GM18909 (cell line): ENCODE measurements around the gene PIP5KL1.
A peak's percentile ranks its signal among the peaks of the same experiment; 100 is the strongest.

ENCODE experiments used
- ATAC-seq: cut with Tn5 transposase; IDR thresholded peaks from one replicate; pipeline ENCODE4 v1.9.1; 2021; ENCODE audit warnings: mild to moderate bottlenecking; ENCODE audit not compliant: unreplicated experiment, poor library complexity

Gene PIP5KL1

DNA sequence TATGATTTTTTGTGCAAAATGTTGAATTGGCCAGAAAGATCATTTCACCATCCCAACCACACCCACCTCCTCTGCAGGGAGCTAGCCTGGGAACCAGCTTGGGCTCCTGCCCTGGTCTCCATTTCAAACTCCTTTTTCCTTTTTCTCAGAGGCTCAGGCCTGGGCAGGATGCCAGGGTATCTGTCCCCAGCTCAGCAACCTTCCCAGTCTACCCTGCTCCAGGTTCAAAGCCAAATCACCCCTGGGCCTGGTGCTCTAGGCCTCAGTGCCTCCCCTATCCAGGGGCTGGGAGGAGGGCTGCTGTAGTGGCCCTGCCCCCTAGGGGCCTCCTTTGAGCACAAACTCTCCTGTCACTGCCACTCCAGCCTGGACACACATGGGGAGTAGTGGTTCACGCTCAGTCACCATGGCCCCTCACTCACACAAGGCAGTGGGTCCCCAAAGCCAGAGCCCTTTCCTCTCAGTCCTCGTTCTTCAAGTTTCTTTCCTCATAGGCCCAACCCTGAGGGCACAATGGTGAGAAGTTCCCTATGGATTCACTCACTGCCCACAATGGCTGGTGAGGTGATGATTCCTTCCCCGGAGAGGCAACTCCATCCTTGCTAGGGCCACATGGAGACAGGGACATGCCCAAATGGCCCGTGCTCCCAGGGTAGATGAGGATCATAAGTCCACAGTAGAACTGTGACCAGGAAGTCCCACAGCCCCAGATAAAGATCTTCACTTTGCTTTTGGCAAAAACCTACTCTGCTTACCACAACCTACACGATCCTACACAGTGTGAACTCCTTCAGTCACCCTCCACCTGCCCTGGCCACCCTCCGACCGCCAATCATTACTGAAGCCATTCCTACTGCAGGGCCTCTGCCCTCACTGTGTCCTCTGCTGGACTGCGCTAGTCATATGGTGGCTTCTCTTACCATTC, 12.1 kb downstream of the PIP5KL1 start:
- no peak for ATAC-seq

DNA sequence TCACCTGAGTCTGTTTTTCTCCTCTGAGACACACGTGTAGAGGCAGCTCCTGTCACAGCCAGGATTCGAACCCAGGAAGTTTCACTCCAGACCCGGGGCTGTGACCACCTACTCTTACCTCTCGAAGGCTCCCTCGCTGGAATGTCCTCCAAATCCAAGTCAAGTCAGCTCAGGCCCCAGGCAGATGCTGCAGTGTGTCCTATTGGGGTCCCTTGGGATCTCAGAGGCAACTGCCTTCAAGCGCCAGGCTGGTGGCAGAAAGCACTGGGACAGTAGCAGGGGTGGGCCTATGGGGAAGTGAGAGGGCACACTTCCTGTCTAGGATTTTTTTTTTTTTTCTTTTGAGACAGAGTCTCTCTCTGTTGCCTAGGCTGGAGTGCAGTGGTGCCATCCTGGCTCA, 13.0 kb downstream of the PIP5KL1 start:
- peak; percentile 20 for ATAC-seq

DNA sequence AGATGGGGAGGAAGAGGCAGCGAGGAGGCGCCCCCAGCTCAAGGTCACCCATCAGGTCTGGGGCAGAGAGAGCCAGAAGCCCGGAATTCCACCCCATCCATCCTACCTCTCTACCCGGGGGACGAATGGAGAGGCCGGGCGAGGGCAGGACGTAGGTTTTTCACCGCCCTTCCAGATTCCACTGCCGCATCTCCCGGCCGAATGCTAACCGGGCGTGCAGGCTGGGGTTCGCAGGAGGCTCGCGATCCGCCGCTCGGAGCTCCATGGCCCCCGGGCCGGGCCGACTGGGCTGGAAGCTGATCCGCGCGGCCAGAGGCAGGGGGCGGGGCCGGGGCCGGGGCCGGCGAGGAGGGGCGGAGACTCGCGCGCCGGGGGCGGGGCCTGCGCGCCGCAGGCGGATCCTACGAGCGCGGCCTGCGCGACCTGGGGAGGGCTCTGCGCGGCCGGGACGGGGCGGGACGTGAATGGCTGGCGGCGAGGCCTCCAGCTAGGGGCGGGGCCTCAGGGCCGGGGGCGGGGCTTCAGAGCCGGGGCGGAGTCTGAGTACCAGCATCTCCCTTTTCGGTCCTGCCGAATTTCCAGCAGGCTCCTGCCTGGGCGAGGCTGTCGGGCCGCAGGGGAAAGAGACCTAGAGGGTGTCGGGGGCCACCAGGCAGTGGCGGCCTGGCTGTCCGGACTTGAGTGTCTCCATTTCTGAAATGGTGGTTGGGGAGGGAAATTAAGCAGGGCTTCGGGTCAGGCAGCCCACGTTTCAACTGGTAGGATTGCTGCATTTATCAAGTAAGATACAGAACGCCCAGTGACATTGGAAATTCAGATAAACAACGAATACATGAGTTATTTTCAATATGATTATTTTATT, 13.6 kb downstream of the PIP5KL1 start, which contains the start of gene ST6GALNAC4:
Gene ST6GALNAC4, minus strand, starts transcription at position 322 of the 862 bp plus-strand sequence. CDS start 622 bp downstream, outside the sequence.
- ATAC-seq, result peak; percentile 78

DNA sequence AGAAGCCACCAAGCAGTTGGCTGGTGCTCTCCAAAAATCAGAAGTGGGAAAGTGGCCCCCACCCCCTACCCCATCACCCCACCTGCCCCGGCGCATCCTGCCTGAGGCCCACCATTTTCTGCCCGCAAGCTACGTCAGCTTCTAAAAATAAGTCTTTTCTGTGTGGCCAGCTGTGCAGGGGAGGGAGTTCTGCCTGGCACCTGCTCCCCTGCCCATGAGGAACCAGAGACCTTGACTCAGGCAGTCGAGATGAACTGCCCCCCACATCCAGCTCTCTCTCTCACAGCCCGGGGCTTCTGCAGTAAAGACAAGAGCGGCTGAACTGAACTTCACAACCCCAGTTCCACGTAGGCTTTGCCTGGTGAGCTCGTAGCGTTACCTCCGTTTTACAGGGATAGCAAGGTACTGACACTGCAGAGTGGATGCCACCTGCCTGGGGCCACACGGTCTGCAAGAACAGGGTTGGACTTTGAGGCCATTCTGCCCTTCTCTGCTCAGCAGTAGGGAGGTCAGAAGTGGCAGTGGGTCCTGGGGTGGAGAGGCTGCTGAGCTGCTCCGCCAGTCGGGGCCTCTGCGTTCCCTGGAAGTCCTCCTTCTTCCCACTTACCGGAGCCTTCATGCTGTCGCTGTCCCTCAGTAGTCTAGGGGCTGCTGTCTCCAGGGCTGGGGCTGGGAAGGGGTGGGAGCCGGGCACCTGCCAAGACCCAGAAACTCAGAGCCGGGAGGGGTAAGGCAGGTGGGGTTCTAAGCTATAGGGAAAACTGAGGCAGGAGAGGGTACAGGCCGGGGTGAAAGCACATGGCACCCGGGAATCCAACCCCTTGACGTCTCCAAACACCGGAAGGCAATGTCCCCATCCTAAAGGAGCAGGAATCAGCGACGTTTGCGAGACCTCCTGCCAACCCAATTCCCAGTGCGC, 14.5 kb downstream of the PIP5KL1 start:
- no peak for ATAC-seq

DNA sequence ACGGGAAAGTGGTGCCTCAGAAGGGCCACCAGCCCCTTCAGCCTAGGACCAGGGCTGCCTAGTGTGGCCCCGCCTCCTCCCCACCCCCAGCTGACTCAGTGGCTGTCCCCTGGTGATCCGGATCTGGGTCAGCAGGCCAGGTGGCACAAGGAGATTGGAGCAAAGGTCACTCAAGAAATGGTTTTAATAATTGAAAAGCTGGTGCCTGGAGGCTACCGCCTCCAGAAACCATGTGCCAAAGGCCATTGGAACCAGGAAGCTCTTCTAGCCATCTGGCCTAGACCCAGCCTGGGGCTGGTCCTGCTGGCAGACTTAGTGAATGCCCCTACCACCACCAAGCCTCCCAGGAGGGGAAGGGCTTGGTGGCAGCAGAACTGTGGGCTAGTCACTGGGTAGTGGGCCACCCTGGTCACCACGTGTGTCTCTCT, 15.2 kb downstream of the PIP5KL1 start:
- ATAC-seq, result no peak

DNA sequence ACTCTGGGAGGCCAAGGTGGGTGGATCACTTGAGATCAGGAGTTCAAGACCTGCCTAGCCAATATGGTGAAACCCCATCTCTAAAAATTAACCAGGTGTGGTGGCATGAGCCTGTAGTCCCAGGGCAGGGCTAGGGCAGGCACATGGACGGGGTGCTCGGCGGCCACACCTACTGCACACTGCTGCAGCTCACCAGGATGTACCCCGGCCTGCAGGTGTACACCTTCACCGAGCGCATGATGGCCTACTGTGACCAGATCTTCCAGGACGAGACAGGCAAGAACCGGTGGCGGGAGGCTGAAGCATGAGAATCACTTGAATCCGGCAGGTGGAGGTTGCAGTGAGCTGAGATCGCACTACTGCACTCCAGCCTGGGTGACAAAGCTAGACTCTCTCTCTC, 16.9 kb downstream of the PIP5KL1 start:
- ATAC-seq, result no peak

DNA sequence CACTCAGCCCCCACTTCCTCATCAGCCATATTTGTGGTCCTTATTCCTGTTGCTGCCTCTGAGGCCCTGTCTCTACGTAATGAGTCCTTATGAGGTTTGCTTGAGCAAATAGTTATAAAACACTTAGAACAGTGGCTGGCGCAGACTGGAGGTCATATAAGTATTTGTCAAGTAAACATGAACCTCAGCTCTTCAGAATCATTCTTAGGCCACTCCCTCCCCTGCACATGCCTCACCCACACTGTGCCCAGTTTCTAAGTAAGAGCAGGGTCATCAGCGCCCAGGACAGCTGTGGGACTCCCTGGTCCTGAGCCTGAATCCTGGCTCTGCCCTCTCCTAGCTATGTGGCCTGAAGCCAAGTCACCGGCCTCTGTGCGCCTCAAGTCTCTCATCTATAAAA, 17.7 kb downstream of the PIP5KL1 start:
- no peak for ATAC-seq

DNA sequence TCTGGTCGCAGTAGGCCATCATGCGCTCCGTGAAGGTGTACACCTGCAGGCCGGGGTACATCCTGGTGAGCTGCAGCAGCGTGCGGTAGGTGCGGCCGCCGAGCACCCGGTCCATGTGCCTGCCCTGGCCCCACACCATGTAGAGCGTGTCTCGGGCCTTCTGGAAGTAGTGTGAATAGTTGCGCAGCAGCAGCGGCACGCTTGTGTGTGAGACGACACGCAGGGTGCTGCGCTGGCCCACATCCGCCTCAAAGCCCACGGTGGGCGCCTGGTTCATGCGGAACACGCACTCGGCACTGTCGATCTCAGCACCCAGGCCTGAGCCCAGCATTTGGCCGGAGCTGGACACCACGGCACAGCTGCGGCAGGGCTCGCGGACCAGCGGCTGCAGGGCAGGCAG, 18.3 kb downstream of the PIP5KL1 start:
- no peak for ATAC-seq

DNA sequence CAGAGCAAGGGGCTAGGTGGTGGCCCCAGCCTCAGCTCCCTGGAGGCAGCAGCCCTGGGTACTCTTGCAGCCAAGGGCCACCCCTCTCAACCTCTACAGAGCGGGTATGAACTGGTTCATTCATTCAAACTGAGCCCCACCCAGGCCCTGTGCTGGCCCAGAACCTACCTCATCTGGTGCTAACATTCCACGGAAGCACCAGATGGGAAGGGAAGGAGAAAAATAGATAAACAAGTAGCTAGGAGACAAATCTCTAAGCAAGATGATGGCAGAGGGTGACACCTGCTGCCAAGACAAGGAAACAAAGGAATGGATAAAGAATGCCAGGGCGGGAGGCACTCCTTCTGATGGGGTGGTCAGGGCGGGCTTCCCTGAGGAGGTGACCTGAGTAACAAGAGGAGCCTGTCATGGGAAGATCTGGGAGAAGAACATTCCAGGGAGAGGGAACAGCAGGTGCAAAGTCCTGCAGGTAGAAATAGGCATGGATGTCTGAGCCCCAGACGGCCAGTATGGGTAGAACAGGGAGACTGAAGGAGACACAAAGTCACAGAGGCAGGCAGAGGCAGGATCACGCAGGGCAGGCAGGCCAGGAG, 19.9 kb downstream of the PIP5KL1 start:
- no peak for ATAC-seq

DNA sequence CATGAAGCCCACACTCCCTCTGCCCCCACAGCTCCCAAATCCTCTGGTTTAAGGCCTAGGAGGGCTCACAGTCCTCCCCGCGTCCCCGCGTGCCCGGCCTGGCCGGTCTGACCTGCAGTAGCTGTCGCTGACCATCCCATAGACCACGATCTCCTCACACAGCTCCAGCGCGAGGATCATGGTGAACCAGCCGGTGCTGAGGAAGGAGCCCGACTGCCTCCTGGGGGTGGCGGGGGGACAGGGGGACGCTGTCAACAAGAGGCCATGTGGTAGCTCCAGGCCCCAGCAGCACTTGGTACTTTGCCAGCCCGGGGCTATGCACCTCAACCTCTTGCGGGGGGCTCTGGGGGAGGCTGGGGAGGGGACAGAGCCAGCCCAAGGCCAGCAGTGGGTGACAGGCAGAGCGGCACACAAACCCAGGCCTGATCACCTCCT, 20.7 kb downstream of the PIP5KL1 start:
- ATAC-seq, result no peak

DNA sequence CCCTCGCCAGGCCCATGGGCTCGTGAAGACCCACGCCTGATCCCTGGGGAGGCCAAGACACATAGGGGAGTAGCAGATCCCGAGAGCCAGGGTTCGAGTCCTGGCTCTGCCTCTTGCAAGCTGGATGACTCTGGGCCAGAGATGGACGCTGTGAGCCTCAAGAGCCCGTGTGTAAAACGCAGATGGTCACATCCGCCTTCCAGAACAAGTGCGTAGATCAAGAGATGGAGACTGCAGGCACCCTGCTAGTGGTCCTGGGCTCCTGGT, 22.0 kb downstream of the PIP5KL1 start:
- no peak for ATAC-seq

DNA sequence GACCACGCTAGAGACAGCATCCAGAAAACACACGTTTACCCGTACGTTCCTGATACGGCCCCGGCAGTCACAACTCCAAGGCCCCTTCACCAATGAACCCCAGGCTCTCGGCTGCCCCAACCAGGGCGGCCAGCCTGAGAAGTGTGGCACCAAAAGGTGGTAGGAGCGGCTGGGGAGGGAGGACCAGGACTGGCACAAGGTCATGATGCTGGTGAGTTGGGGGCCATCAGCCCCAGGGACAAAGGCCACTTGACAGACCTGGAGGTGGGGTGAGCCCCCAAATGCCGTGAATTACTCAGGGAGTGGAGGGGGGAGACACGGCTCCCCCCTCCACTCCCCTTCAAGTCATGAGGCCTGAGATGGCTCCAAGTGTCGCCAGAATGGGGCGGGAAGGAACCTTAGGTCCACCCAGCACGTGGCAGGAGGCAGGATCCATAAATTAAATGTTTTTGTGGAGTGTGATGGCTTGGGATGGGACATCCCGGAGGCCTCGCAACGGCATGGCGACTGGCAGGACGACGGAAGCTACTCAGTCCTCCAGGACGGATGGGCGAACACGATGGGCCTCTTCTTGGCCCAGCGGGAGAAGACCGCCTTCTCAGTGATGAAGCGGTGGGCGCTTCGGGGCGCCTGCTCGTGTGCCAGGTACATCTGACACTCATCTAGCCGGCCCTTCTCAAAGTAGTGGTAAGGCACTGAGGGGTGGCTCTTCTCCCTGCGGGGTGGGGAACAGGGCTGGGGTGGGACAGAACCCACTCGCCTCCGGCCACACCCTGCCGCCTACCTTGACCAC, 22.5 kb downstream of the PIP5KL1 start:
- no peak for ATAC-seq

DNA sequence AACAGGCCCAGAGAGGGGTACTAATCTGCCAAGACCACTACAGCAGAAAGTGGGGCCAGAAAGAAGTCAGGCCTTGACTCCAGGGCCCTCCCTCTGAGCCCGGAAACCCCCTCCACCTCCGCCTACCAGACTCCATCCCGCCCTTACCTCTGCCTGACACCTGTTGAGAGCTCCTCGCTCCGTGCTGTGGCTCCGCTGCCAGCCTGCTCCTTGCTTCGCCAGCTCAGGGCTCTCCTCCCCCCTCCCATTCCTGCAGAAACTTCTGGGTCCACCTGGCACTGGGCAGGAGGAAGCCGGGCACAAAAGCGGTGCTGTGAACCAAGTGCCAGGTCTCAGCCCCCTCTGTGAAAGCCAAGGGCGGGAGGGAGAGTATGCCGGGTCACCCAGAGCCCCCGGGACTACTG, 24.8 kb downstream of the PIP5KL1 start:
- ATAC-seq, result no peak

DNA sequence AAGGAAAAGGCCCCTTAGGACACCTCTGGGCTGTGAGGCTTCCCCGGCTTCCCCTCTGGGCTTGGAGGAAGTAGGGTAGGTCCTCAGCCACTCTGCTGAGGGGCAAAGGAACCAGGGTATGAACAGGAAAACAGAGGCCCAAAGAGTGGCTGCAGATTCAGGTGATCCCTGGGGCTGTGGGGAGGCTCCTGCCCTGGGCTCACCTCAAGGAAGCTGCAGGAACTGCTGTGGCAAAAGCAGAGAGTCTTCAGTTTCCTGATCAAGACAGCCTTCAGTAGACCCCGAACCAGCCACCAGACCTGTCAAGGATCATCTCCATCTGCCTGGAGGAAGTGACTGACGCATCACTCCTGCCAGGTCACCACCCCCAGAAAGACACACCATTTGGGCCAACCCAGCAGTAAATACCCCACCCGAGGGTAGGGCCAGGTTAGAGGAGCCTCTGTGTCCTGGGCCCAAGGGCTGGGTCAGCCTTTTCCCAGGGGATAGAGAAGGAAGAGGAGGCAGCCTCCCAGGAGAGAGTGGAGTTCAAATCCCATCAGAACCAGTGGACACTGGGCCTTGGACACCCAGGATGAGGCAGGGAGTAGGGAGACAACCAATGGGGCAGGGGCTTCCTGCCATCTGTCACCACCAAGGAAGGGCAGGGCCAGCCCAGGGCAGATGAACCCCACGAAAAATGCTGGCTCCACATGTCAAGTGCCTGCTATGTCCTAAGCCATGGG, 25.4 kb downstream of the PIP5KL1 start:
- no peak for ATAC-seq

DNA sequence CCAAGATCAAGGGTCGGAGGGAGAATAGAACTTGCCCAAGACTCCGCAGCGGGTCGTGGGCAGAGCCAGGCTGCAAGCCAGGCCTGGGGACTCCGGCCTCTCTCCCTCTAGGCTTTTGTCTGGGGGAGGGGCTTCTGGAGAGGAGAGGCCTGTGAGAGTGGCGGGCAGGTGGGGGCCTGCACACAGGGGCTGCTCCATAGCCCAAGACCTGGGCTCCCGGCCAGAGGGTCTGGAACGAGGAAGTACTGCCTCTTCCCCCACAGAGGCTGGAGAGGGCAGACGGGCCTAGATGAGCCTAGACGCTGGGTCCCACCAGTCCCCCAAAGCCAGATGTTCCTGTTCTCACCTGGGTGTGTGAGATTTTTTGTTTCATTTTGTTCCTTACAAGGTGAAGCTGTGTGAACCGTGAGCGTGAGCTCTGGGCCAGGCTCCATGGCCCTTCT, 26.0 kb downstream of the PIP5KL1 start:
- ATAC-seq, result no peak

DNA sequence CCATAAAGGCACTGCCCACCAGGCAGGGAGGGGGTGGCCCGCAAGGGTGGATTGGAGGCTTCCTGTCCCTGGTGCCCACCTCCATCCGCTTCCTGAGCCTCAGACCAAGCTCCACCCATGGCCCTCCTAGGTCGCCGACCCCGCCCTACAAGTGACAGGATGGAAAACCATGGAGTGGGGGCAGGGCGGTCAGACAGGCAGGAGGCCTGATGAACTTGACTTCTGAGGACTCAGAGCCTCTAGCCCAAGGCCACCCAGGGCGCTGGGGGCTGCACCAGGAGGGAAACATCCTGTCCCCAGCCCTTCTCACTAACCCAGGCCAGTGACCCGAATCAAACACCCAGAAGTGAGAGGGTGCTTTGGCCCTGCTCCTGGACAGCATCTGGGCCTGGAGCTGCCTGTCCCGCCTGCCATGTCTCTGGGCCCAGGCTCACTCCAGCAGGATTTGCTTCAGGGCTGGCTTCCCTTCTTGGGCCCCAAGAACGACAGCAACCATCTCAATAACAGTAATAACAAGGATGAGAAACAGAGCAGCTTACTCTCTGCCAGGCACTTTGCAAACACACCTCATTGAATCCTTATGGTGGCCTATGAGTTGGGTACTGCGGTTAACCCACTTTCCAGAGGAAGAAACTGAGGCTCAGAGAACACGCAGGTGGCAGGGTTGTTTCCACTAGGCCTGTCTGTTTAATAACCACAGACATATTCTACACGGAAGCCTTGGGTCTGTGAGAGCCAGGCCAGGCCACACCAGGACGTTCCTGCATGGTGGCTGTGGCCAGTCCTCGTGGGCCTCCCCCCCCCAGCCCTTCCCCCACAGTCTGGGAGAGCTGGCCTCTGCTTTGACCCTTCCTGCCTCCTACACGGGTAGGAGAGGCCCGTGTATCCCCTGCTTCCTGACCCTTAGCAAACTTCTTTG, 26.8 kb downstream of the PIP5KL1 start:
- peak; percentile 32 for ATAC-seq
